Body of pancreas (tissue), 4 donors: ENCODE data around the gene CPSF4.

Source experiments
- POLR2A ChIP-seq, 3 donors: fragments of 450-650 bp; IDR thresholded peaks; one replicate each; pipeline ENCODE4 v1.6.1; 2016; ENCODE audit warnings: antibody characterized with exemption in 3 of 3, mild to moderate bottlenecking in 2 of 3
- TF ChIP-seq, protein P1 (sequence below), 7 experiments: fragments of 450-650 bp in 4 of 7; fragments of 200-600 bp in 3 of 7; sonication (generic) in 3 of 7; IDR thresholded peaks; one replicate each; pipeline ENCODE4 v1.5.1; 2016 to 2019; ENCODE audit warnings: antibody characterized with exemption in 7 of 7

DNA sequence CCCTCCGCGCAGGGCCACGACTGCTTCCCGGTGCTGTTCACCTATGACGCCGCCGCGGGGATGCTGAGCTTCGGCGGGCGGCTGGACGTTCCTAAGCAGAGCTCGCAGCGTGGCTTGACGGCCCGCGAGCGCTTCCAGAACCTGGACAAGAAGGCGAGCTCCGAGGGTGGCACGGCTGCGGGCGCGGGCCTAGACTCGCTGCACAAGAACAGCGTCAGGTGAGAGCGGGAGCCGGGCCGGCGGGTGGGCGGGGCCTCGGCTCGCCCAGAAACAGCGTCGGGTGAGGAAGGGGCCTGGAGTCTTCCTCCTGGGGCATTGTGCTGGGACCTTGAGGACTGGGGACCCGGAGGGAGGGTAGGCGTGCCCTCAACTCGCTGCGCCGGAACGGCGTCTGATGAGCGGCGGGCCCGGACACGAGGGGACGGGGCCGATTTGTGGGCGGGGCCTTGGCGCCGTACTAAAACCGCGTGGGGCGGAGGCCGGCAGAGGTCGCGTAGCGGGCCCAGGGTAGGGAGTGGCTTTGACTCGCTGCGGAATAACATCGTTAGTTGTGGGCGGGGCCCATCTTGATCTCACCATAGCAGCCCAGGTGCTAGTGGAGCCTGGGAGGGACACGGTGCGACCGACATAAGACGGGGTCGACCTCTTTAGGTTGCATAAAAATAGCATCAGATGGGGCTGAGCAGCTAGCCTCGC, 45.9 kb upstream of the CPSF4 start:
- TF ChIP-seq, protein P1, sequence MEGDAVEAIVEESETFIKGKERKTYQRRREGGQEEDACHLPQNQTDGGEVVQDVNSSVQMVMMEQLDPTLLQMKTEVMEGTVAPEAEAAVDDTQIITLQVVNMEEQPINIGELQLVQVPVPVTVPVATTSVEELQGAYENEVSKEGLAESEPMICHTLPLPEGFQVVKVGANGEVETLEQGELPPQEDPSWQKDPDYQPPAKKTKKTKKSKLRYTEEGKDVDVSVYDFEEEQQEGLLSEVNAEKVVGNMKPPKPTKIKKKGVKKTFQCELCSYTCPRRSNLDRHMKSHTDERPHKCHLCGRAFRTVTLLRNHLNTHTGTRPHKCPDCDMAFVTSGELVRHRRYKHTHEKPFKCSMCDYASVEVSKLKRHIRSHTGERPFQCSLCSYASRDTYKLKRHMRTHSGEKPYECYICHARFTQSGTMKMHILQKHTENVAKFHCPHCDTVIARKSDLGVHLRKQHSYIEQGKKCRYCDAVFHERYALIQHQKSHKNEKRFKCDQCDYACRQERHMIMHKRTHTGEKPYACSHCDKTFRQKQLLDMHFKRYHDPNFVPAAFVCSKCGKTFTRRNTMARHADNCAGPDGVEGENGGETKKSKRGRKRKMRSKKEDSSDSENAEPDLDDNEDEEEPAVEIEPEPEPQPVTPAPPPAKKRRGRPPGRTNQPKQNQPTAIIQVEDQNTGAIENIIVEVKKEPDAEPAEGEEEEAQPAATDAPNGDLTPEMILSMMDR (IDR thresholded peaks at IDR 0.05): peak in 3 of 7 experiments; percentile 1 to 6 (median 5)
- TF ChIP-seq POLR2A (IDR thresholded peaks at IDR 0.05): peak in 2 of 3 donors; percentile 59 to 63
